Measurements from ENCODE around the gene RTP5. TPM values are rescaled to one million over a fixed set of nuclear protein-coding genes. Genes with fewer than 3 reads are reported as not detected.

RTP5 gene
- total and polyA plus RNA-seq, 2 of the 8 experiments (the other 6 are each of a cell fraction or from before 2014, with no cell fraction given), result not detected

GRCh38 chr2:241900251-241901017, 30.9 kb downstream of the RTP5 start (continued):
- TF ChIP-seq CTCF (IDR thresholded peaks at IDR 0.05; ENCODE audit: control extremely low read depth in 1 of 3, insufficient read depth in 1 of 3, low read depth in 1 of 3, low read length in 3 of 3), result no peak
- no peak for TF ChIP-seq BACH1 (IDR thresholded peaks at IDR 0.05; ENCODE audit: low read length)
- no peak for TF ChIP-seq KDM1A (IDR thresholded peaks at IDR 0.05; ENCODE audit: borderline replicate concordance, low read length)
- TF ChIP-seq CHD1 (IDR thresholded peaks at IDR 0.05; ENCODE audit: low read depth, low read length), result no peak
- no peak for TF ChIP-seq NRF1 (IDR thresholded peaks at IDR 0.05; ENCODE audit: low read depth, low read length)
- no peak for TF ChIP-seq JUND (IDR thresholded peaks at IDR 0.05; ENCODE audit: low read length)
